GM21515 (cell line): Measurements from ENCODE around the gene EFCAB13.

Source experiments
- ATAC-seq: cut with Tn5 transposase; IDR thresholded peaks from one replicate; pipeline ENCODE4 v1.9.1; 2021; ENCODE audit not compliant: unreplicated experiment

EFCAB13 gene, protein sequence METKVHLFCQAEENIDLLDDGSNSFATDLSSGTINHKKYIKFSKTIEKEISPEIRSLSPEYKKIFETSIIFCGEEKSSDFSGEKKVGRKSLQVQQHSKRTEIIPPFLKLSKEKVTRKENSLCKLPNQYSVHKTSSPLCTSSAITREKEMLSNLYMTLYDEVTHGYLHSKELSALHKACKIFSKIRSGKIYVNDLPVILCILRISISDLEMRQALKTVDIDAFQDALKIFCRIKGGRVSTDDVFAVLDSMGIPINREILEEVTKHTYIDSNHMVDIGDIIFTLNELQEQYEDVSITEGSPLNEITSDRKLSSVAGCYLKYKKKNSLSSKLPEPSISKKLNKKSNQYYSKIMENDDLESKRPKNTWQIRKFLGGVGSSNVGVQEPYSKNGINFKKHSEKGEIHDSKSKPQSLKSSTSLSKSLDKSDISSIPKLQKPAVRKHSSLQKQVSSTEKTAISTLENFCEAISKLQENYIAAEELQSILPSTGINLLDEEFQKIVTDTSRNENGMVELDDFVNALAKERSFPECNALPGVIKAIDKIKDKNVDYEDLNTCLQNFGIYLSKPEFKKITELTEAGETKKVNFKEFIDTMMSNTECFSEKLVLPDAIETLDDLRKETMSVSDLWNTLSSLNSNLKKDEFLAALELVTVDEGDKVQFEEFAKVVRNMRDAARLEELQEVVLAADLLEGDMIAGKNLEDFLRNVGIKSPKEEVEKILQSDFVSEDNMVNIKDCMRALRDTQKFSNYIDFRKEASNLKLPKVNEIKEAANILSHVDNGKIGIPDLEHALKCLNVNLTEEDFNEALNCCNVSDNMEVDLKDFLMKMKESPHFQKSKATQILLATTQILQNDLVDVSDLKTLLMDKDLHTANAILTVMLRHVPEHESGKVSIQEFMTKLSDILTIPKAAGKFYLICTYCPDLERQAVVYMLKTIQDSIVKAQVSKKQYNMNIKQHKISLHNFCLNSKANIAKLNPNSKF

DNA sequence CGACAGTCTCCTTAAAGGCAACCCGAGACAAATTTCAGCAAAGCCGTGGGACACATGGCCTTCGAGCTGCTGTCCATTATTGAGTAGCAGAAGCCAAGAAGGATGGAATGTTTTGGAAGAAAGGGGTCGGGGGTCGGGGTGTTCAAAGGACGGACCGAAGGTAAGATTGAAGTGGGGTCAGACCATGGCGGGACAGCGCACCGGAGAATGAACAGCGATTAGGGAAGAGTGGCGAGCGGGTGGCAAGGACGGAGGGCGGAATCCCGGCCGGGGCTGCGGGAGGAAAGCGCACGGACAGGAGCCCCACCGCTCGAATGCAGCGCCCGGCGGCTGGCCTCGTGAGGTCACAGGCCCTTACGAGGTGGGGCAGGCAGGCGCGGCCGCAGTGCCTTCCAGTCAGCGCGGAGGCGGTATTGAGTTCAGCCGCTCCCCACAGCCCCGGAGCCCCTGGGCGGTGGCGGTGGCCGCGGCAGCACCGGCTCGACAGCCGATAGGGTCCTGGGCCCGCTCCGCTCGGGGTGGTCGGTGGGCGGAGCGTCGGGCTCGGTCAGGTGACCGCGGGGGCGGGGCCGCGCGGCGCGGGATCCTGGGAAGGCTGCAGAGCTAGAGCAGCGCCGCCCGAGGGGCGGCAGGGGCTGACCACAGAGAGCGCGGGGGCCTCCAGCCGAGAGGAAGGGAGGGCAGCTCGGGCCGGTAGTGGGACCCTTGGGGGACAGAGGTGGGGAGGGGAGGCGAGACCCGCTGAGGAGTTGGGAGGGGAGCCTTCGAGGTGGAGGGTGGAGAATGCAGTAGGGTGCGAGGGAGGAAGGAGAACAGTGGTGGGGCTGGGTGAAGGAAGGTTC lies at the start of gene EFCAB13:
Gene EFCAB13, plus strand, starts transcription at position 574 of the 842 bp plus-strand sequence. CDS start 4,399 bp downstream, outside the sequence.
- ATAC-seq = peak; percentile 82

DNA sequence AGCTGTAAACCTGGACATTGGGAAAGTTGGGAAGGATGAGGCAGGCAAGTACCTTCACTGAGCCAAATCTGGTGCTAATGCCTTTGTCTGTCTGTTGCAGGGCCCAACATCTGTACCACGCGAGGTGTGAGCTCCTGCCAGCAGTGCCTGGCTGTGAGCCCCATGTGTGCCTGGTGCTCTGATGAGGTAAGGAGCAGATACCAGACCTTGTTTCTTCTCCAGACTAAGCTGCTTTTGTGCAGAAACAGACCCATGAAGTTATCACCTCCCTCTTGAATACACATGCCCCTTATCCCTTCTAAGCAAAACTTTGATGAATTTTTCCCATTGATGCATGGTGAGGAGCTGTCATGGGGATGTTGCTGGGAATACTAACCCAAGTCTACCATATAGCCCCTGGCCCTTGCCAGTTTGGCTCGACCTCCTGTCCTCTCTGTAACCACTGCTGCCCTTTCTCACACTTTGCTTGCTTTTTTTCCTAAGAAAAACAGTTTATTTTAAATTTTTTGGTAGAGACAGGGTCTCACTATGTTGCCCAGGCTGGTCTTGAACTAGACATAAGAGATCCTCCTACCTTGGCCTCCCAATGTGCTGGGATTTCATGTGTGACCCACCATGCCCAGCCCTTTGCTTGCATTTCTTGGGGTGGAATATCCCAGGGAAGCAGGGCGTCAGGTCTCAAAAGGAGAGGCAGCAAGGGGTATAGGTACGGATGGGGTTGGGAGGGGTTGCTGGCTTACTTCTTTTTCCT lies 49.3 kb upstream of the EFCAB13 start:
- no peak for ATAC-seq

DNA sequence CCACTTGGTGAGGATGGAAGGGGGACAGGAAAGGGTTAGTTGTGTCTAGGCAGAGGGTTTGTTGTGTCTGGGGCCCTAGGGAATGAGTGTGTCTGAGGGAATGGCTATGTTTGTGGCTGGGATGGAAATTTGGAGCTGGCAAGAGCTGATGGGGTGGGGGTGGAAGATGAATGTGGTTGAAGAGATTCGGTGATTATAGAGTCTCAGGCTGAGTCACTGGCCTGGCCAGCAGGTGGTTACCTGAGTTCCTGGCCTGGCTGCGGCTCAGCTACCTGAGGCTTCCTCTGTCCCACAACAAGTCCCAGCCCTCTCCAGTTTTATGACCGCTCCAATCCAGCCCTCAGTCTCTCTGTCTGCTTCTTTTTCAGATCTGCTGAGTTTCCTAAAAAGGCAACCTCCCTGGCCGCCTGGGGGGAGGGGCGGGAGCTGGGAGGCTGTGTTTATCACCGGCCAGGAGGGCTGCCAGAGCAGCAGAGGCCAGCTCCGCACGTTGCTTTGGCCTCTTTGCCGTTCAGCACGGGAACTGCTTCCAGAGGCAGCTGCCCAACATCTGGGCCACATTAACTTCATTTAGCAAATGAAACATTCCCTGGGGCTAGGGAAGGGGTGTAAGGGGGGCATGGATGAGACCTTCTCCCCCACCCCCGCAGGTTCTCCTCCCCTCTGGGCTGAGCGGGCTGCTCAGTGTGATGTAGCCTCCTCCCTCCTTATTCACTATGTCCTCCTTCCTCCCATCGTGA lies 48.3 kb upstream of the EFCAB13 start:
- ATAC-seq = no peak

DNA sequence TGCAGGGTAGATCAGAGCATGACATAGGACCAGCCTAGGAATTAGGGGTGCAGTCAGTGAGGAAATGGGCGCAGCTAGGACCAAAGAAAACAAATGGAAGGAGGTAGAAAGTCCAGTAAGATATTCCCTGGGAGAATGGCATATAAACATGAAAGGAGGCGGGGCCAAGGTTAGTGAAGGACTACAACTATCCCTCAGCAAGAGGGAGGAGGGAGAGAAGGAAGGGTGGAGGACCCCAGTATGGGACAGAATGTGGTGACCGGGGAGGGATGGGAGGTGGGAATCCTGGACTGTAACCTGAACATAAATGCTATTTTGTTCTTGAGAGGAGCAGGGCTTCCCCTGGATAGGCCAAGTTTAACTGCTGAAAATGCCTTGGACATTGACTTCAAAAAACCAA lies 47.3 kb upstream of the EFCAB13 start:
- ATAC-seq = no peak

DNA sequence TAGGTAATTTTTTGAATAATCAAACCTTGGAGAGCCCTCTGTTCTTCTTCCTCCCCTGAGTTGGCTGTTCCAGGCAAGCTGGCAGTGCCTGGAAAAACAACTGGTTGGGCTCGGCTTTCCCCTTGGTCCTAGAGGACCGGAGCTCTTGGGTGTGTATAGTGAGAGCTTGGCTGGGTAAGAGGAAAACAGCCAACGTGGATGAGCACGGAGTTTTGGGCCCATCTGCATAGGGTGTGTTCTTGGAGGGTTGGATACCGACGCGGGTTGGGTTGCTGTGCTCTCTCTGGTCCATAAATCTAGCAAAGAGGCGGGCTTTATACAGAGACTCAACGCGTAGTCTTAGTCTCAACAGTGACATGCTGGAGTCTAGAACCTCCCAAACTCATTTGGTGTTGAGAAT lies 46.9 kb upstream of the EFCAB13 start:
- no peak for ATAC-seq

DNA sequence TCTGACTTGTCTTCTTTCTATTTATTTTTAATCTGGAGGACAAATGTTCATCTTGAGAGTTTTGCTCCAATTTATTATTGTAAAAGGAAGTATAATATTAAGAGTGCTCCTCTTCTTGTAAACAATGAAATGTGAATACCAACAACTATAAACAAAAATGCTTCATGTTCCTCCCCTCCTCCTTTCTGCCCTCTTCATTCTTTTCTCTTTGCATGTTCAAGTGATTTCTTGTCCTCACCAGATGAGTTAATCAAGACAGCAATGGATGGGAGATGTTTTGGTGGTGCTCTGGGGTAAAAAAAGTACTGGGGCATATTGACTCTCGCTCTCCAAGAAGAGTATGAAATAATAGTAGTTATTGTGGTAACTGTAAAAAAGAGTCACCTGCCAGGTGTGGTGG lies 45.8 kb upstream of the EFCAB13 start:
- no peak for ATAC-seq

DNA sequence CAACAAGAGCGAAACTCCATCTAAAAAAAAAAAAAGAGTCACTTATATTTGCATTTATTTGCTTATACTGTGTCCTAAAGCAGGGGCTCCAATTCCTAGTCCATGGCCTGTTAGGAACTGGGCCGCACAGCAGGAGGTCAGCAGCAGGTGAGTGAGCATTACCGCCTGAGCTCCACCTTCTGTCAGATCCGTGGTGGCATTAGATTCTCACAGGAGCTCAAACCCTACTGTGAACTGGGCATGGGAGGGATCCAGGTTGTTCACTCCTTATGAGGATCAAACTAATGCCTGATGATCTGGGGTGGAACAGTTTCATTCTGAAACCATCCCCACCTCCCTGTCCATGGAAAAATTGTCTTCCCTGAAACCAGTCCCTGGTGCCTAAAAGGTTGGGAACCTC lies 45.2 kb upstream of the EFCAB13 start:
- no peak for ATAC-seq

DNA sequence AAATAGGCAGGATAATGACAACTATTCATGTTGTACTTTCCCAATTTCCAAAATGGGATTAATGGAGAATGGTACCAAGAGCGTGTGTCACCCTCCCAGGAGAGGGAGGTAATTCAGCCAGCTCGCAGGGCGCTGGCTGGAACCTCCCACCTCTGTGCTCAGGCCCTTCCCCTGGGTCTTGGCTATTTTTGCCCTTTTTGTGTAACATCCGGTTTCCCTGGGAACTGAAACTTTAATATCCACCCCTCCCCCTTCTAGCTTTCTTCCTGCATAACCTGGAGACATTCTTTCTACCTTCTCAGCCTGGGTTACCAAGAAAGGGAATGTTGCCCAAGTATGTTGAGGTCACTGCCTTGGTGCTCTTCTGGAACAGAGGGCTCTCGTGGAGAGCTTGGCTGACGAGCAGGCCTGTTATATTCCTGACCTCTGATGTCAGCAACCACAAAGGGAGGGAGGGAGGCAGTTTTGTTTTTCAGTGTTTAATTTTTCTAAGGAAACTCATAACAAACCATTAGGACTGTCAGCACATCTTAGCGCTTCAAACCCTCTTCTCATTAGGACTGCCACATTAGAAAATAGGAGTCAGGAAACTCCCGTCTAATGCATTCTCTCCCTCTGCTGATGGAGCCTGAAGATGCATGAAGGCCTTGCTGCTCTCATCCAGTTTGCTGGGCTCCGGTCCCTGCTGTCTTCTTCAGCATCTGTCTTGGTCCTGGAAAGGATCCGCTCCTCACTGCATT lies 44.5 kb upstream of the EFCAB13 start:
- ATAC-seq = peak; percentile 80

DNA sequence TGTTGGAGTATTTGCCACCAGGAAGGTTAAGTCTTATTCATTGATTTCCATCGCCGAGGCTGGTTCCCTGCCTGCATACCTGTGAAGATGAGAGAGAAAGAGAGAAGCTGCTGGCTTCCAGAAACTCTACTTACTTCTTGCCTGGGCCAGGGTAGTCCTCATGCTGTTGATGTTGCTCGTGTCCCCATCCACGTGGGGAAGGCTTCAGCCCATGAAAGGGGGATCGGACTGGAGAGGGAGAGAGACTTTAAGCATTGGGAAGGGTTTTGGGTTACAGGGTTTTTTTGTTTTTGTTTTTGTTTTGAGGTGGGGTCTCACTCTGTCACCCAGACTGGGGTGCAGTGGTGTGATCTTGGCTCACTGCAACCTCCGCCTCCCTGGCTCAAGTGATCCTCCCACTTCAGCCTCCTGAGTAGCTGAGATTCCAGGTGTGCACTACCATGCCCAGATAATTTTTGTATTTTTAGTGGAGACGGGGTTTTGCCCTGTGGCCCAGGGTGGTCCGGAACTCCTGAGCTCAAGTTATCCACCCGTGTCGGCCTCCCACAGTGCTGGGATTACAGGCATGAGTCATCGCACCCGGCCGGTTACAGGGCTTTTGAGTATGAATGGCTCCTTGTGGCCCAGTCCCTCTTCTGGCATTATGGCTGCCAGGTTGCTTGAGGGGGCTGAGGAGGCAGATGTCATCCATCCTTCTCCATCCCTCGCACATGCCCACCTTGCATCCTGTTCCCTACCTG lies 43.5 kb upstream of the EFCAB13 start:
- no peak for ATAC-seq

DNA sequence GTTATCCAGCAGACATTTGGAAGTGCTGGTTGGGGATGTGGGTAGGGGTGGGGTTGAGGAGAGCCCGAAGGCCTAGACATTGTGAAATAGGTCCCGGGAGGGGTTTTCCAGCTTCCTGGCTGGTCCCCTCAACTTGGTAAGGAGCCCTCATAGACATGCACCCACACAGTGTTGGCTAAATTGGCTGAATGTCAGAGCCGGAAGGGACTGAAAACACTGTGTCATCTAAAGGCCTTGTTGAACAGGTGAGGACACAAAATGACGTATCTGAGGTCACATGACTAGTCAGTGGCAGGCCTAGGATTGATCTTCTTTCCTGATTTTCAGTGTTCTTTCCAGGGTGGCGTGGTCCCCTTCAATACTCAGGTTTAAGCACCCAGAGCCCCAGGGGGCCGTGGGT lies 42.5 kb upstream of the EFCAB13 start:
- no peak for ATAC-seq

DNA sequence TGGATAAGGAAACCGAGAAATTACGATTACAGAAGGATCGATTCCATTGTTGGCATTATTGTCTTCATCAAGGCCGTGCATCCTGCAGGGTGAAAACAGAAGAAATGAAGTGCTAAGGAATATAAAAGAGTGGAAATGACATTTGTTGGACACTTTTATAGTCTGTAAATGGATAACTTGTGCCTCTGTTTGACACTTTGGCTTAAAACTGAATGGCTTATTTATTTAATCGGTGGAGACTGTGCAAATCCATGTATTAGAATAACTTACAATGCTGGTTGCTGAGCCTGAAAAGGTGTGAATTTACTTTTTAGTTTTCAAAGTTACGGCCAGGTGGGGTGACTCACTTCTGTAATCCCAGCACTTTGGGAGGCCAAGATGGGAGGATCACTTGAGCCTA lies 38.8 kb upstream of the EFCAB13 start:
- ATAC-seq = no peak

DNA sequence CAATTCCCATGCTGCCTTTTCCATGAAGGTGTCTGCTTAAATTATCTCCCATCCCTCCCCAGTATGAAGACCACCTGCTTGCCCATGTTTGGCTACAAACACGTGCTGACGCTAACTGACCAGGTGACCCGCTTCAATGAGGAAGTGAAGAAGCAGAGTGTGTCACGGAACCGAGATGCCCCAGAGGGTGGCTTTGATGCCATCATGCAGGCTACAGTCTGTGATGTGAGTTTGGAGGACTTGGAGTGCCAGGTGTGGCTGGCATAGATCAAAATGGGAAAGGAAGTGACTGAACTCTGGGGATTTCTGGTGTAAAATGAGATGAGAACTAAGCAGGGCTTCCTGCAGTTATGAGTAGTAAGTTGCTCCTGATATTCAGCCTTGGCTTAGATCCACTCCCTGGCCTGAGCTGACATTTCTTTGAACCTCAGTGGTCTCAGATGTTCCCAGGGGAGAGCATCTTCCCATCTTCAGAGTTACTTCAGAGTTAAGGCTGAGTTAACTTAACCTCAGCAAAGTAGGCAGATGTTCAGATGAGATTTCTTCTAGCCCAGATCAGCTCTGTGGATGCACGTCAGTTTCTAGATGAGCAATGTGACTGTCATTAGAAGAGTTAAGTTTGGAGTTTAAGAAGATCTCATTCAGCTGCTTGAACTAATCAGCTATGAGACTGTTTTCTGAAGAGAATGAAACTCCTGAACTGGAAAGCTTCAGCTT lies 37.4 kb upstream of the EFCAB13 start:
- peak; percentile 51 for ATAC-seq

DNA sequence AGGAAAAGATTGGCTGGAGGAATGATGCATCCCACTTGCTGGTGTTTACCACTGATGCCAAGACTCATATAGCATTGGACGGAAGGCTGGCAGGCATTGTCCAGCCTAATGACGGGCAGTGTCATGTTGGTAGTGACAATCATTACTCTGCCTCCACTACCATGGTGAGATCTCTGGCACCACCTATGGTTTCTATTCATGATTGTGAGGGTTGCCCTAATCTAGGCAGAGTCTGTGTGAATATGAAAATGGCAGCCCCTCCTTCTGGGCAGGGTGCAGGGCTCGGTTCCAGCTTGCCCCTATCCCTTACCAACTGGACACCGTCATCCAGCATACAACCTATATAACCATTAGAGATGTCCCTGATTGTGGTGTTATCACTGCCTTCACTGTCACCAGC lies 36.7 kb upstream of the EFCAB13 start:
- no peak for ATAC-seq

DNA sequence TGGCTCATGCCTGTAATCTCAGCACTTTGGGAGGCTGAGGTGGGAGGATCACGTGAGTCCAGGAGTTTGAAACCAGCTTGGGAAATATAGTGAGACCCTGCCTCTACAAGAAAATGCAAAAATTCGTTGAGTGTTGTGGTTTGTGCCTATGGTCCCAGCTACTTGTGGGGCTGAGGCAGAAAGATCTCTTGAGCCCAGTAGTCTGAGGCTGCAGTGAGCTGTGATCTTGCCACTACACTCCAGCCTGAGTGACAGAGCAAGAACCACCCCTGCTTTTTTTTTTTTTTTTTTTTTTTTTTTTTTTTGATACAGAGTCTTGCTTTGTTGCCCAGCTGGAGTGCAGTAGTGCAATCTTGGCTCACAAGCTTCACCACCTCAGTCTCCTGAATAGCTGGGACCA lies 36.1 kb upstream of the EFCAB13 start:
- no peak for ATAC-seq

DNA sequence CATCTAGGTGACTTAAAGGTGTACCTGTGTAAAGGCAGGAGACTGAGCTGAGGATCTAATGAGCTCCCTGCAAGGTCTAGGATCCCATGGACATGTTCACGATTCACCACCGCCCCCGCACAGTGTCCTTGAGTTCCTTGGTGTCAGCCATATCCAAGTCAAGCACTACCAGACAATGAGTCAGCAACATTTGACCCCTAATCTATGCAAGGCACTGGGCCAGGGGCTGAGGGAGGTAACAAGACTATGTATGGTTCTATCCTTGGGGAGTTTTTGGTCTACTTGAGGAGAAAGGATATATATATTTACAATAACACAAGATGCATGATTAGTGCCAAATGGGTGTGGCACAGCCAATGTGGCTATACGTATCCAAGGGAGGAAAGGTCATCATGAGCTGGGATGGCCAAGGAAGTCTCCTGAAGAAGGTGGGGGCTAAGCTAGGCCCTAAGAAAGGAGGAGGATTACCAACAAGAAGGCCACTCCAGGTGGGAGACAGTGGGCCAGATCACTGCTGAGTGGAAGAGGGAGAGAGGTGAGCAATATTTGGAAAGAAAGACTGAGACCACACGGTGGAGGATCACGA lies 35.1 kb upstream of the EFCAB13 start:
- no peak for ATAC-seq

DNA sequence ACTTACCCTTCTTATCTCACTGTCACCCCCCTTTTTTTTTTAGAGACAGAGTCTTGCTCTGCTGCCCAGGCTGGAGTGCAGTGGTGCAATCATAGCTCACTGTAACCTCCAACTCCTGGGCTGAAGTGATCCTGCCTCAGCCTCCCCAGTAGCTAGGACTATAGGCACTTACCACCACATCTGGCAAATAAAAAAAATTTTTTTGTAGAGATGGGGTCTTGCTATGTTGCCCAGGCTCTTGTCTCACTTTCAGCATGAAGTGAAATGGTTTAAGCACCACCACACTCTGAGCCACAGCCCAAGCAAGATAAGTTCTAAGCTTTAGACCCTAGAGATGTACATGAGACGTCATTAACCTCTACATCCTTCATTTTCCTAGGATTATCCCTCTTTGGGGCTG lies 34.5 kb upstream of the EFCAB13 start:
- ATAC-seq = no peak

DNA sequence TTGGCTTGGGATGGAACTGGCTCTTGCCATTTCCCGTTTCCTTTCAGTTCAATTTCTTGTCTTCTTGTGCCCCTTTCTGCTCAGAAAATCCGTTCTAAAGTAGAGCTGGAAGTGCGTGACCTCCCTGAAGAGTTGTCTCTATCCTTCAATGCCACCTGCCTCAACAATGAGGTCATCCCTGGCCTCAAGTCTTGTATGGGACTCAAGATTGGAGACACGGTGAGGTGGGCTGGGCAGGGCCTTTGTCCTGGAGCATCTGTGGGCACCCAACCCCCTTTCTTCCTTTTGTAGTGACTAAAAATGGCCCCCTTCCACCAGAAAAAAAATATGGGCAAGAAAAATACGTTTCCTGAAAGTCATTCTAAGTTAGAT lies 32.9 kb upstream of the EFCAB13 start:
- no peak for ATAC-seq
